Activated CD4-positive, alpha-beta T cell treated with anti-CD3 and anti-CD28 coated beads, Interleukin-2, amount 50 U/mL, for 24 hours (primary cell): ENCODE results near the gene EDNRA.
"Not testable (repeated sequence)": the region's sequence is repeated elsewhere in the genome, so short reads cannot be mapped to it uniquely, and the experiment has no call there.

Experiments
- DNase-seq, 2 donors: peaks; one replicate each; pipeline ENCODE4 v3.0.0-alpha.2; 2020; ENCODE audit warnings: low read depth in 1 of 2, low spot score in 1 of 2

Gene EDNRA

DNA sequence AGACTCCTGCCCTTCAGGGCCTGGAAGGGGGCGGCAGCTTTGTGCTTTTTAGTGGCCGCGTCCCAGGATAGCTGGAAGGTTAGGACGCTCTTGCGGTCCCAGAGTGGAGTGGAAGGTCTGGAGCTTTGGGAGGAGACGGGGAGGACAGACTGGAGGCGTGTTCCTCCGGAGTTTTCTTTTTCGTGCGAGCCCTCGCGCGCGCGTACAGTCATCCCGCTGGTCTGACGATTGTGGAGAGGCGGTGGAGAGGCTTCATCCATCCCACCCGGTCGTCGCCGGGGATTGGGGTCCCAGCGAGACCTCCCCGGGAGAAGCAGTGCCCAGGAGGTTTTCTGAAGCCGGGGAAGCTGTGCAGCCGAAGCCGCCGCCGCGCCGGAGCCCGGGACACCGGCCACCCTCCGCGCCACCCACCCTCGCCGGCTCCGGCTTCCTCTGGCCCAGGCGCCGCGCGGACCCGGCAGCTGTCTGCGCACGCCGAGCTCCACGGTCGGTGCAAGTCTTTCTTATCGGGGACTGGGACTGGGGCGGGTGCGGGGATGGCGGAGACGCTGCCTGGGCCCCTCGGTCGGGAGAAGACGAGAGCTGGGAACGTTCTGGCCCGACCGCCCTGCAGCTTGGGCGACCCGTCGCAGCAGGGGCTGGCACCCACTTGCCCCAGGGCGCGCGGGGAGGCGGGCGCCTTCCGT lies at the start of gene EDNRA:
Gene EDNRA, plus strand, starts transcription at position 207 of the 686 bp plus-strand sequence. CDS start 4,585 bp downstream, outside the sequence.
- DNase-seq = no peak

DNA sequence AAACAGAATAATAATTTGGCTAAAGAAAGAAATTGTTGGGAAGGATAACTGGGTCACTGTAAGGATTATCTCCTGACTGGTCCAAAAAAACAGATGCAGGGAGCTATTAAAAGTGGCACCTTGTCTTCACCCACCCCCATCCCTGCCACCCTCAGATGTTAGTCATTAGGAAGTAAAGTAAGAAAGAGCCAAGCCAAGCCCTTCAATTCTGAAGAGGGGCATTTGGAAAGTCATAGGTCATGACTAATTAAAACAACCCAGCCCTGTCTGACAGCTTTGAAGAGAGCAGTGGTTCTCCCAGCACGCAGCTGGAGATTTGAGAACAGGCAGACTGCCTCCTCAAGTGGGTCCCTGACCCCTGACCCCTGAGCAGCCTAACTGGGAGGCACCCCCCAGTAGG lies 46.5 kb upstream of the EDNRA start:
- not testable (repeated sequence) for DNase-seq

DNA sequence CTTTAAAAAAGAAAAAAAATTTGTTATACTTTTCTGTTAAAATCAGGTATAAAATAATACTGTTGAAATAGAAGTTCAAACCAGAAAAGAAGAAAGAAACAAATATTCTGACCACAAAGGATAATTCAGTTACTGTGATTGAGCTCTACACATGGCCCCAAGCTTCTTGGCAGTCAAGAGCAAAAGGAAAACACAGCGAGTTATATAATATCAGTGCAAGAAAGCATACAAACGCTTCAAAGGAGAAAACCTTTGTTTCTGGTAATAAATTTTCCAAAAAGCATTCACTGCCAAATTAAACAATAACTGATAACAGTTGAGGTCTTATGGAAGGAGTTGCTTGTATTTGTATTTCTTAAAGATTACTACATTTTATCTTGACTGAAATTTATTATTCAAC lies 40.5 kb upstream of the EDNRA start:
- DNase-seq = no peak

DNA sequence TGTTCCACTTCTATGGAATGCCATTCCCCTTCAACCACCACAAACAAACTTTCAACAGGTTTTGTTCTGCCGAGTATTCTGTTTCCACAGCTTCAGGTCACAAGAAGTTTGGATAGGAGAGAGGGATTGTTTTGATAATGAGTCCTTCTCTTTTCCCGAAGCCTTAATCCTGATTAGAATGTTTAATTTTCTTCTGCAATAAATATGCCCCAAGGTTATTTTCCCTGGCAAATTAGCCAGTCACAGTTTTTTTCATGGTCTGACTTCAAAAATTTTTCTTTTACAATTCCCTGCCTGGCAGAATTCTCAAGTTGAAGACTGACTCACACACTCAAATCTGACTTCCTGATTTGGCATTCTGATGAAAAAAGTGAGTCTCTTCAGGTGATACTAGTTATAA lies 33.1 kb upstream of the EDNRA start:
- no peak for DNase-seq

DNA sequence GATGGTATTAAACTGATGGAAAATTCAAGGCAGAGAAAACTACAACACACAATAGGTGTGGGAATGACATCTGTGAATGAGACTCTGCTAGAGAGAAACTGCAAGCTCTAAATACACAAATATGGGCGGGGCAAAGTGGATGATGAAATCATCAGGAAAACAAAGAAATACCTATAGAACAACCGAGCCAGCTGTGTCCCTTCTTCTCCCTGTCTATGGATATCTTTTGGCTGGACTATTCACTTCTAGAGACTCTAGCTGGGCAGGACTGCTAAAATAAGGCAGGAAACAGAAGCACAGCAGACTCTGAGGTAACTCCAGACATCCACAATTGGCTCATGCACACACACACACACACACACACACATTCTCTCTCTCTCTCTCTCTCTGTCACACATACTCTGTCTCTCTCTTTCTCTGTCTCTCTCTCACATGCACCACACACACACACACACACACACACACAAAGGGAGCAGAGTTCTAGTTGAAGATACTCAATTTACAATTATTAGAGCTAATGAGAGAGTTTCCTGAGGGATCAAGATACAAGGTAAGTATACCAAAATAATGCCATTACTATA lies 27.2 kb upstream of the EDNRA start:
- no peak for DNase-seq

DNA sequence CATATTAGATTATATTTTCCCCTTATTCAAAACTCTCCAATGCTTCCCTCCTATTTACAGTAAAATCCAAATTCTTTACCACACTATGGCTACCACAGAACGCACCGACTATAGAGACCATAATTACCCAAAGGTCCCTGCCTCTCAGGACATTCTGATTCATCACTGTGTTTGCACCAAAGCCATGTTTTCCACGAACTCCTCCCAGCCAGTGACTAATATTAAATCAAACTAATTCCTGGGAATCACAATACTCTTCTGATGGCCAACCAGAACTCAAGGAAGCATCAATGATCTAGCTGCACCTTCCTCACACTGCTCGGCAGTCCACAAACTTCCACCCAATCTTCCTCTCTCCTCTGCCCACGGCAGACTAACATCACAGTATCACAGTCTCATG lies 24.2 kb upstream of the EDNRA start:
- no peak for DNase-seq

DNA sequence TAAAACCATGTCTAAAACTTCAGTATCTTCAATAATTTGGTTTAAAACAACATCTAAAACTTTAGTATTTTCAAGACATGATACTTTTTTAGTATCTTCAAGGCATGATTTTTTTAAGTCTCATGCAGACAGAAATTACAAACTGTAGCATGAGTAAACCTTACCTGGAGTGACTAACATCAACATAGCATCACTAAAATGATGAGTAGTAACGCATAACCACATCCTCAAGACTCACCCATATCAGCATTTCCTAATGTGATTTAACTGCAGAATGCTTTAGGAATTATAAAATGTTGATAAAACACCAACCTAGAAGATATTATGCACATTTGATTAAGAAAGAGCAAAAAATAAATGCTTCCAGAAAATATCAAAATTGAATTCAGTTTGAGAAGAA lies 19.7 kb upstream of the EDNRA start:
- DNase-seq = no peak

DNA sequence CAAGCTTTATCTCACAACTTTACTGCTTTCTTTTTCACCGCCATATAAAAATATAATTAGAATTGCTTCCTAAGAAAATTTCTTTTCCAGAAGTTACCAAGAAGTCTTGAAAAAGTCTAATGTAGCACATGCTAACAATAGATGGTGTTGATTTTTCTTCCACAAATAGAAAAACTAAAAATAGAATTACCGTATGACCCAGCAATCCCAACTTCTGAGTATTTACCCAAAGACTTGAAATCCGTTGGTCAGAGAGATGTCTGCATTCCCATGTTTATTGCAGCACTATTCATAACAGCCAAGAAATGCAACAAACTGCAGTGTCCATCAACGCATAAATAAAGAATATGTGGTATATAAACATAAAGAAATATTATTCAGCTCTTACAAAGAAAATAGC lies 17.8 kb upstream of the EDNRA start:
- no peak for DNase-seq

DNA sequence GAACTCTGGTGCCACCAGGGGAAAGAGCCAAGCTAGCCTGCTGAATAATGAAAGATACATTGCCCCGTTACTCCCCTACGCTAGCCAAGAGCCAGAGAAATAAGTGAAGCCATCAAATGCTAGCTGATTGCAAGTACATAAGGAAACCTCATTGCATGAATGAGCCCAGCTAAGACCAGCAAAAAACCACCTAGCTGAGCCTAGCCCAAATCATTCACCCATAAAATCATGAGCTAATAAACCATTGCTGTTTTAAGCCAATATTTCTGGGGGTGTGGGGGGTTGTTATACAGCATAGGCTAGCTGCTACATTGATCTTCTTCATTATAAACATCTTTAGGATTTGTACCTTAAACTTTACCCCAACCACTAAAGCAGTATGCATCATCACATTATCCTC lies 15.4 kb upstream of the EDNRA start:
- DNase-seq = no peak

DNA sequence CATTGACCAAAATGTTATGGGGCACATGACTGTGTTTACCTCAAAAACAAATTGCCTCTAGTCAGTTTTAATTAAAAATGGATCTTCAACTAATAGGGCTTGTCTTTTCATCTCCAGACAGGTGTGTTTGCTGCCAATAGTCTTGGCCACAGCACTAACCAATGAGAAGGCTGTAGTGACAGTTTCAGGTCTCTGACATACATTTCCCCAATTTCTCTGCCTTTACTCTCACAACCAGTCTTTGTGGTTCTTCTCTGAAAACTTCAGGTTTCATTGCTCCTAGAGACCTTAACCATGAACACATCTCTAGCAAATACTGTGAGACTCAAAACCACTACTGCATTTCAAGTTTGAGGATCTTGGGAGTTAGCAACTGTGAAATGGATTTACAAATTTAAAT lies 3.5 kb upstream of the EDNRA start:
- DNase-seq = no peak

DNA sequence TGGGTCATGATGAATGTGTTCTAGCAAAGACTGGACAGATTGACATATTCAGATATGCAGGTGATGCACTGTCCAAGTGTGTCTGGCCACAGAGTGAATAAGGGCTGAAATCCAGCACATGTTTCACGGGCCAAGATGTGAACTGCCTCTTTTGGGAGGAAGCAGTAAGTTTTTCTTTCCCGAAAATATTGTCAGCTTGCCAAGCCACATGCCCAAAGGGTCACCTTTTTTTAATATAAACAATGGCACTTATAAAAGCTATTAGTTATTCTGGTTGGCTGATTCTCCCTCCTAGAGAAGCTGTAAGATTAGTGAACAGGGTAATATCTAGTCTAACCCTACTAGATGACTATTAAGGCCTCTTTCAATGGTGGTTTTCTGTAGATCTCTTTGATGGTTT lies 1.5 kb upstream of the EDNRA start:
- no peak for DNase-seq

DNA sequence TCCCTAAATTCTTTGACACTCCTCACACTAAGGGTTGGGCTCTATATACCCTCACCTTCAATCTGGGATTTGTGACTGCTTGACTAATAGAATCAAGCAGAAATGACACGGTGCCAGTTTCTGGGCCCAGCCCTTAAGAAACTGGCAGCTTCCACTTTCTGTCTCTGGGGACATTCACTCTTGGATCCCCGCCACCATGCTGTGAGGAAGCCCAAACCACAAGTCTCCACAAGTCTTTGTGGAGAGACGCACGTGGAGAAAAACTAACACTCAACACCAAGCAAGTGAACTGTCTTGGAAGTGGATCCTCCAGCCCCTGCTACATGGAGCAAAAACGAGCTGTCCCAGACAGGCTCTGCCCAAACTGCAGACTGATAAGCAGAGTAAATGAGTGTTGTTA lies 1.1 kb upstream of the EDNRA start:
- no peak for DNase-seq

DNA sequence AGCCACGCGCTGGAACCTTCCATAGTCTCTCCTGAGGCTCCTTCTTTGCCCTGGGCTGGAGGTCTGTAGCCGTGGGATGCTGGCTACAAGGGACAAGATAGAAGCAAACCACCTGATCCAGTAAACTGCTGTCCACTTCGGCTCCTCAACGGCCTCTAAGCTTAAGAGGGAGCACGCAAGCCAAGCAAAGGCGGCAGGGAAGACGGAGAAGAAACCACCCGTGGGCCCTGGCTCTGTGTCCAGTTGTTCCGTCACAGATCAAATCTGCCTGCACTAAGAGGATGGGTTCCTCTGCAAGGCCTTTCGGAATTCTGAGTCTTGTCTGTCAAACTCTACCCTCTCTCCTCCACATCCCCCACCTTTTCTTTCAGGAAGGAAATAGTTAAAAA lies 401 bp upstream of the EDNRA start:
- DNase-seq = no peak

DNA sequence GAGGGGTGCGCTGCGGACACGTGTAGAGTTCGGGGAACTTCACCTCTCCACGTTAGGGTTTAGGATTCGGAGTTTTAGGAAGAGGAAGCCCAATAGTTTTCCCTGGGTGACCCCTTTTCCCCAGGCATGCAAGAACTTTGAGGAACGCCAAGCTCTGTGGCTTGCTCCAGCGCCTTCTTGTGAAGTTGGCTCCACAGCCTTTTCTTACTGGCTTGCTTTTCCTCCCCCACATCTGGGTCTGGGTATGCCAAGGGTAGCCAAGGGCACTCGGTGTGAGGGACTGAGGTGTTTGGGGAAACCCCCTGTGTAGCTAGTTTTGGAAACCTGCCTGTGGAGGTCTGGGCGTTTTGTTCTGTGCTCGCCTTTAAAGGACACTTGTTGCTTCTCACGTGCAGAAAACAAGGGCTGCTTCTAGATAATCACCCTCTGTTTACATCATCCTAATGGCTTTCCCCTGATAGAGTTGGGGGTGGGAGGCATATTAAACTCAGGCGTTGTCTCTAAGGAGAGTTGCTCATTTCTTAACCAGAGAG lies 746 bp downstream of the EDNRA start:
- DNase-seq = no peak

DNA sequence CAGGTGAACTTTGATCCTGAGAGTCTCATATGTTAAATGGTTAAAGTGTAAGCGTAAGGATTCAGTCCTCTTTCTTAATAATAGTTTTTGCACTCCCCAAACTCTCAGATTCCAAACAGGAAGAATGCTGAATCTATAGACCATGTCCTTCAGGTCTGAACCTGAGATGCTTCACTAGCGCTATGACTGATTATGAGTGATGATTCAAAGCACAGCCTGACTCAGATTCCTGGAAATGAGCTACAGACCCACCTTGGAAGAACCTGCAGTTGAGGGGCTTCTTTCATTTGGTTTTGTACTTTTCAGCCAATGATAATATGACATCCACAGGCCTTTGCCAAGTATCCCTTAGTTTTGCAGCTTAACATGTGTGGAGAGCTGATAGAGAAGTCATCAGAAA lies 1.4 kb downstream of the EDNRA start:
- DNase-seq = no peak

DNA sequence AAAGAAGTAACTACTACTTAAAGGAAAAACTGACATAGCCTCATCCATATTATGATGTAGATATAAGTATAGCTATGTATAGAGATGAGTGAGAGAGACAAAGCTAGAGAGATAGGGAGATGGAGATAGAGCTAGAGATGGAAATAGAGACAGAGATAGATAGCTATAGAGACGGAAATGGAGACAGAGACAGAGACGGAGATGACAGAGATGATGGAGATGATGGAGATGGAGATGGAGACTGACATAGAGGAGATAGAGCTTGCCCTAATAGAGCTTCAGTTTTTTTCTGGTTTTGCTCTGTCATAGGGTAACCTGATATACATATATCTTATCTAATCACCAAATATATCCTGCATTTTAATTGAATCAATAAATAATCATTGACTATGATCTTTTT lies 4.3 kb downstream of the EDNRA start:
- DNase-seq = no peak

DNA sequence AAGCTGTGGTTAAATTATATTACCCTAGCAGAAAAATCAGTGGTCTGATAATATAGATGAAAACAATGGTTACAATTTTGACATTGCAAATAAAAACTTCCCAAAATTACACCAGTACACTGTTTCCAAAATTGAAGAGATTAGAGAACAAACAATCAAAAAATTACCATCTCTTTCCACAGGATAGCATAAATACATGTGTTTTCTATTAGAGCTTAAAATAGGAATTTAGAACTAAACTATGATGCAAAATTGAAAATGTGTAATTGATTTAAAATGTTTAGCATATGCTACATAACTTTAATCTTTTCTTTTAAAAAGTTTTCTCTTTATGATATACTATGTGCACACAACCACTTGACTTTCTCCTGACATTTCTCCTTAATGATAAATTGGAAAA lies 6.7 kb downstream of the EDNRA start:
- DNase-seq = no peak

DNA sequence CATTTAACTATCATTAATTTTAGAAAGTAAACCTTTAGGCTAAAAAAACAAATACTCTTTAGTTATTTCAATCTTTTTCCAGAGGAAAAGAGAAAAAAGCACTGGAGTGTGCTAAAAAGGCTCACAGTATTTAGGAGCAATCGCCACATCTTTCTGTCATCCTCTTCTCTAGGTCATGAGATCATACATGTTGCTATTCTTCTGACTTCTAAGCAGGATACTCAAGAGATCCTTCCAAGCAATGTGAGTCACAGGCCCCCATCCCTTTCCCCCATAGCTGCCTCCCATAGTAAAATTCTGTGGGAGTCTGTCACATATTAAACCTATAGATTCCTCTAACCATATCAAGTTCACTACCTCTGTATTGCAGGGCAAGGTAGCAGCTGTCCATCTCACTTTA lies 7.7 kb downstream of the EDNRA start:
- no peak for DNase-seq

DNA sequence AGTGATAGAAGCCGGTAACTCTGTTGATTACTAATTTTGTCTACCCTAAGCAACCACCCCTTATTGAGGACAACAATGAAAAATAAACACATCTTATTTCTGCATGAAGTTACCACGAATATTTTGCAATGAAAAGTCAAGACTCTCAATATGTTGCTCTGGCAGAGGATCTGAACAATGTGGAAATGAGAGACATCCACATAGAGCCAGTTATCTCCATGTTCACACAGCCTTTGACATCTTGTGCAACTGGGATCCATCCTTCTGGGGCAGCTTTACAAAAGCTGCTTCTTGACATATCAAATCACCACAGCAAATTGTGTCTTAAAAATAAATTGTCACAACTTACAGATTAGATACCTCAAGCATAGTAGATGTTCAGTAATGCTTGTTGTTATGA lies 10.2 kb downstream of the EDNRA start:
- no peak for DNase-seq

DNA sequence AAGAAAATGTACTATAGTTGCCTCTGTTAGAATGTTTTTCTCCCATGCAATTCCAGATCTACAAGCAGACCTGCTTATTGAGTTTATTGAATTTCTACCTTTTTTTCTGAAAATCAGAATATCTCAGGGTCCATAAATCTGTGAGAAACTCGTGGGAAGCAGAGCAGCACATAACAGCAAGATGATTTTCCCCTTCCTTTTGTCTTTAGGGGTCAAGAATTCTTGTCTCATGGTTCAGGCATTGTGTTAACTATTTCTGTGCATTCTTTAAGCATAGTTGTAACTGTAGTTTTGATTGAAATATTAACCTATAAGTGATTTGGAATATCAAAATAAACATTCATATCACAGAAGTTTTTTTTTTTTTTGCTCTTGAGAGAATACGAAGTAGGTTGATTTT lies 11.4 kb downstream of the EDNRA start:
- no peak for DNase-seq

DNA sequence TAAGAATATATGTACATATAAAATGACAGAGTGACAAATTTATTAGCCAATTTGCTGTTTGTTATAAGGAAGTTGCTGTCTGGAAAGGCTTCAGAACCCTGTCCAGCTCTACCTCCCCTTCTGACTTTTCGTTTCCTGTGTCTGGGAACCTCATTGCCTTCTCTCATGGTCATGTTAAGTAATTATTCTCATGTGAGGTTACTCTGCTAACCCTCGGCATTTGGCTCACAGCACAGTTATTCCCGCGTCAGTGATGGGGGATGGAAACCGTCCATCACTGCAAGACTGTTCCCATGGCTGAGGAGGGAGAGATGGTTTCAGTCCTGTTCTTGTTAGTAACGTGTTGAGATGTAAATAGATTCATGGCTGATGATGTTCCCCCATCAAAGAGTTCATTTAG lies 11.9 kb downstream of the EDNRA start:
- no peak for DNase-seq

DNA sequence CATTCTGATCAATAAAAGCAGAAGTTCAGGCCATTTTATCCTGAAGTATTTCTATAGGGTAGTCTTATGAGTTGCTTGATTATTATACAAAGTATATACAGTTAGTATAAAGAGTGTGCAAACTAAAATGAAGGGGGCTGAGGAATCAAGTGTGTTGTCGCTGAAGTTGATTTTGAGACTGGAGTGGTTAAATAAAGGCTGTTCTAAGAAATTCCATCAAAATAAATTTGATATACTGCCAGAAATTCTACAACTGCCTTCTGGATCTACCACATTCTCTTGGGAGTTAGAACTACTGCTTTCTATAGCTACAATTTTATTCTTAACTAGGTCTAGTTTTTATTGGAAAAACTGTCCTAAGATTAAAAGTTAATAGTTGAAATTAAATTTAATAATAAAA lies 12.4 kb downstream of the EDNRA start:
- no peak for DNase-seq

DNA sequence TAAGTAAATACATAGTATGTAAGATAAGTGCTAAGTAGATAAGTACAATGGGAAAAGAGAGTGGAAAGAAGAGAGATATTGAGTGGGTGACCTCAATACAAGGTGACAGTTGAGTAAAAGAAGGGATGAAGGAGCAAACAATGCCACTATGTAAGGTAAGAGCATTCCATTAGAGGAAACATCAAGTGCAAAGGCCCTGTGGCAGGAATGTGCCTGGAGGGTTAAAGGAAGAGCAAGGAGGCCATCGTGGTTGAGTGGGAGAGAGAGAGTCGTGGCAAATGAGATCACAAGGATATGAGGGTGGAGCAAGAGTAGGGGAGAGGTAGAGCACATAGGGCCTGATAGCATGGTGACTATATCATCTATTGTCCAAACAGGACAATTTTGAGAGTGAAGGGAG lies 13.4 kb downstream of the EDNRA start:
- DNase-seq = no peak
